Measurements from ENCODE around the gene RMRP. TPM values are rescaled to one million over a fixed set of nuclear protein-coding genes. Genes with fewer than 3 reads are reported as not detected.

Gene RMRP
- total and polyA plus RNA-seq, 12 donors = 885 to 23,366 (median 6,693) TPM; not detected in 1

GRCh38 chr9:35611230-35611797 is 46.5 kb downstream of the RMRP start:
- peak in 6 of 7 donors; percentile 46 to 78 (median 64) for DNase-seq
- TF ChIP-seq POLR2A (IDR thresholded peaks at IDR 0.05) (no peak), CTCF (IDR thresholded peaks at IDR 0.05) (peak; percentile 43 to 69 (median 59))
- no peaks in the 10 kb centered on the region for H3K9me3 ChIP-seq (replicated peaks in 1 of 3)
- H3K4me3 ChIP-seq = no peak overlapping the region
- H3K4me1 ChIP-seq (replicated peaks in 1 of 2) = peaks cover under 1 to 6% of the 10 kb centered on the region in 2 donors
- WGBS, 4 donors = 16 to 19% (median 18%) methylated on average over 8 of the region's 8 CpGs
- peaks cover 0 to 25% of the 10 kb centered on the region in 2 donors for H3K36me3 ChIP-seq (replicated peaks in 1 of 2)
- intact Hi-C loops (cut with DNase I) = no loop called here
- no peaks in the 10 kb centered on the region for H3K27me3 ChIP-seq
- no peak overlapping the region for H3K27ac ChIP-seq

GRCh38 chr9:35609820-35610163 is 48.0 kb downstream of the RMRP start:
- no peak overlapping the region for H3K4me3 ChIP-seq
- H3K27me3 ChIP-seq = no peaks in the 10 kb centered on the region
- no peak for TF ChIP-seq CTCF (IDR thresholded peaks at IDR 0.05)
- TF ChIP-seq POLR2A (IDR thresholded peaks at IDR 0.05) = no peak
- WGBS, 4 donors = 79 to 95% (median 88%) methylated on average over 13 of the region's 13 CpGs
- H3K36me3 ChIP-seq (replicated peaks in 1 of 2) = peaks cover 0 to 25% of the 10 kb centered on the region in 2 donors
- DNase-seq = no peak
- H3K27ac ChIP-seq = no peak overlapping the region
- peaks cover 7 to 11% of the 10 kb centered on the region in 2 donors for H3K4me1 ChIP-seq (replicated peaks in 1 of 2)
- no peaks in the 10 kb centered on the region for H3K9me3 ChIP-seq (replicated peaks in 1 of 3)
- intact Hi-C loops (cut with DNase I) = loop anchor here in 1 of 2 donors (5.0 kb wide), 1 partner anchor 38 kb away; no protein-coding TSS in a partner anchor

- no peaks in the 10 kb centered on the region for H3K9me3 ChIP-seq (replicated peaks in 1 of 3)
- no peak overlapping the region for H3K27ac ChIP-seq
- peaks cover 0 to 25% of the 10 kb centered on the region in 2 donors for H3K36me3 ChIP-seq (replicated peaks in 1 of 2)
- DNase-seq = peak in 1 of 7 donors; percentile 33
- H3K4me3 ChIP-seq = no peak overlapping the region
- peaks cover 7 to 11% of the 10 kb centered on the region in 2 donors for H3K4me1 ChIP-seq (replicated peaks in 1 of 2)
- no peaks in the 10 kb centered on the region for H3K27me3 ChIP-seq
- intact Hi-C loops (cut with DNase I) = loop anchor here in 1 of 2 donors (5.0 kb wide), 1 partner anchor 38 kb away; no protein-coding TSS in a partner anchor
- no peak for TF ChIP-seq POLR2A (IDR thresholded peaks at IDR 0.05)
- TF ChIP-seq CTCF (IDR thresholded peaks at IDR 0.05) = no peak
- WGBS, 4 donors = 85 to 93% (median 92%) methylated on average over 16 to 31 of the region's 31 CpGs
These were observed 48.6 kb downstream of the RMRP start for GRCh38 chr9:35609001-35609819.

GRCh38 chr9:35608221-35608620 is 49.6 kb downstream of the RMRP start:
- no peak overlapping the region for H3K27ac ChIP-seq

More at GRCh38 chr9:35608221-35608620, 49.6 kb downstream of the RMRP start:
- peaks cover 12 to 16% of the 10 kb centered on the region in 2 donors for H3K4me1 ChIP-seq (replicated peaks in 1 of 2)
- H3K27me3 ChIP-seq = no peaks in the 10 kb centered on the region
- H3K36me3 ChIP-seq (replicated peaks in 1 of 2) = peaks cover 0 to 25% of the 10 kb centered on the region in 2 donors
- WGBS, 4 donors = 85 to 89% (median 88%) methylated on average over 5 to 7 of the region's 7 CpGs
- no peak for DNase-seq
- H3K4me3 ChIP-seq = no peak overlapping the region
- intact Hi-C loops (cut with DNase I) = loop anchor here in 1 of 2 donors (5.0 kb wide), 1 partner anchor 39 kb away; no protein-coding TSS in a partner anchor
- no peaks in the 10 kb centered on the region for H3K9me3 ChIP-seq (replicated peaks in 1 of 3)
- TF ChIP-seq POLR2A (IDR thresholded peaks at IDR 0.05) (no peak), CTCF (IDR thresholded peaks at IDR 0.05) (no peak)
